HuH-7.5 (cell line): Measurements from ENCODE around the gene YKT6.

ENCODE experiments used
- DNase-seq: peaks from one replicate; pipeline ENCODE4 v3.0.0; 2011; ENCODE audit warnings: low spot score

YKT6 gene

DNA sequence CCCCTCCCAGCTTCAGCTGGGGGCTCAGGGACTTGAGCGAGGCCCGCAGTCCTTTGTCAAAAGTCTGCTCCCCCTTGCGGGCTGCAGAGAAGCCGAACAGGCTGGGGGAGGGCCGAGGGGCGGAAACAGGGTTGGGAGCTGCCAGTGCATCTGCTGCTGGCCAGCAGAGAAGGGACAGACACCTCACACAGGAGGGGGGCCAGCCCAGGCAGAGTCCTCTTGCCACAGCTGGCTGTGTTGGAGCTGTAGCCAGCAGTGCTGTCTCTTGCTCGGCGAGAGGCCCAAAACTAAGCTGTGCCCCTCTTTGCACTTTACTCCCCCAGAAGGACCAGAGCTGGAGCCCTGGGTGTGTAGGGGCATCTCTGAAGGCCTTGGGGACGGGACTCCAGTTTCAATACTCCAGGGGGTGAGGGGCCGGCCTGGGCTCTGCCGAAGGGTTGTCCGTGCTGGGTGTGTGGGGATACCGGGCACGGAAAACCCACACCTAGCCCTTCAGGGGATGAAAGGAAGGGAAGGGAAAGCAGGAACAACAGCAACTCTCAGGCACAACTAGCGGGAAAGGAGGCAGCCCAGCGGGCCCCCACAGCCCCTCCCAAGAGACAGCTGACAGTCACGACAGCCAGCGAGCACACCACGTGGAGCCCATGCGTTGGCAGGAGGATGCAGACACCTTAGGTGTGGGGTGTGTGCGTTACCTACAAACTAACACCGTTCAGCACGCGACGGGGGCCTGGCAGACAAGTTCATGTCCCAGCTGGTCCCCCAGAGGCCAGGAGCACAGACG is 17.8 kb downstream of the YKT6 start:
- DNase-seq = no peak

DNA sequence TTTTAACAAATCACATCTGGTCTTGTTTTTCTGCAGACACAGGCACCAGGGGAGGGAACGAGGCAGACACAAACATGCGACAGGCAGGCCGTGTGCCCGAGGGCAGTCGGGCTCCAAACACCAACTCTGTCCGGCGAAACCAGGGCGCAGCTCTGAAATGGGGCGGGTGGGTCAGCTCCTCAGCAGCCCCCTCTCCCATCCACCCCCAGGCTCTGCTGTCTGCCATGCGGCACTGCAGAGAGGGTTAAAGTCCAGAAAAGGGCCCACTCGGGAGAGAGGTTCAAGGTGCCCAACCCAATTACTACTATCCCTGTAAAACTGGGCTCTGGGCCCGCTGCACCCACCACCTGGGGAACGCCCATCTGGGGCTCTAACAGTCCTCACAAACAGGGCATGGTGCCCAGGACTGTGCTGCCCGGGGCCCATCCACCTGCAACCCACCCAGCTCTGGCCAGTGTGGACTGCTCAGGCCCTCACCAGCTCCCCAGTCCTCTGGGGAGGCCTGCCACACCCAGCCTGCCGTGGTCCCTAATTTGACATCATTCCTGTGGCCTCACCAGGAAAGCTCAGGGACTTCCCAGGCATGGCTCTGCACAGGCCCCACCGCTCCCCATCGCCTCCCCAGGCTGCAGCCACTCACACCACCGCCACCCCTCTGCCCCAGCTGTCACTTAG is 18.7 kb downstream of the YKT6 start:
- DNase-seq = no peak

DNA sequence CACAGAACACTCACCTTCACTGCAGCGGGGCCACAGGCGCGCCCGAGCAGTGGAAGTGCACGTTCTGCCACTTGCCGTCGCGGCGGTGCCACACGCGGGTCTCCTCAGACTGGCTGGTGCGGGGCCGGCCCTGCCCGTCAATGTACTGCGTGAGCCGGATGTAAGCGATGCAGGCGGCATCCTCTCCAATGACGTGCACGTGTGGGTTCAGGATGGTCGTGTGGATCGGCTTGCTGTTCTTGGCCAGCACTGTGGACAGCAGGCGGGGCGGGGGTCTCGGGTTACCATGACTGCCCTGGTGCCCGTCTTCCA is 19.2 kb downstream of the YKT6 start:
- no peak for DNase-seq

DNA sequence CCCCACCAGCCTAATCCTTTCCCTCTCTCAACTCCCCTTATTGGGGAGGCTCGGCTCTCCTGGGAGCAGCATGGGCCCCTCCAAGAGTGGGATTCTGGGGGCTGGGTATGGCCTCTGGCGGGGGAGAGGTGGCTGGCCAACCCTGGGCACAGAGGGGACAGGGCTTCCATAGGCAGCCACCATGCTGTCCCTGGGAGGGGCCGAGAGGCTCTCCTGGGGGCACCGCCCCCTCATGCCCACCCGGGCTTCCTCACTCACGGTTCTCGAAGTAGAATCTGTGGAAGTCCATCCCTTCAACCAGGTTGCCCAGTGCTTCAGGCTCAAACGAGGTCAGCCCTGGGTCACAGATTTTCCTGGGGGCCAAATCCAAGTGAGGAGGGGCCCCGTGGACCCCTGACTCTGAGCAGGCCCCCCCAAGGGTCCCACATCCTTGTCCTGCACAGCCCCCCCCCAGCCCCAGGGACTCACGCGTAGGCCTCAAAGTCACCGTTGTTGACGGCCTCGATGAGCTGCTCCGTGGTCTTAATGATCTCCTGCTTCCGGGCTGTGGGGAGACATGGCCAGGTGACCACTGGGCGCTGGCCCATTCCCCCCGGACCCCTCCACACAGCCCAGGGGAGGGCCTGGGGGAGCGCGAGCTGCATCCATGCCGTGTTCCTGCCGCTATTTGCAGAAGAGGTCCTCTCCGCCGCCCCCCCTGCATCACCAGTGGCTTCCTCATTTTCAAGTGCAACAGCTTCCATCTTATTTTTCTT is 19.8 kb downstream of the YKT6 start:
- no peak for DNase-seq

DNA sequence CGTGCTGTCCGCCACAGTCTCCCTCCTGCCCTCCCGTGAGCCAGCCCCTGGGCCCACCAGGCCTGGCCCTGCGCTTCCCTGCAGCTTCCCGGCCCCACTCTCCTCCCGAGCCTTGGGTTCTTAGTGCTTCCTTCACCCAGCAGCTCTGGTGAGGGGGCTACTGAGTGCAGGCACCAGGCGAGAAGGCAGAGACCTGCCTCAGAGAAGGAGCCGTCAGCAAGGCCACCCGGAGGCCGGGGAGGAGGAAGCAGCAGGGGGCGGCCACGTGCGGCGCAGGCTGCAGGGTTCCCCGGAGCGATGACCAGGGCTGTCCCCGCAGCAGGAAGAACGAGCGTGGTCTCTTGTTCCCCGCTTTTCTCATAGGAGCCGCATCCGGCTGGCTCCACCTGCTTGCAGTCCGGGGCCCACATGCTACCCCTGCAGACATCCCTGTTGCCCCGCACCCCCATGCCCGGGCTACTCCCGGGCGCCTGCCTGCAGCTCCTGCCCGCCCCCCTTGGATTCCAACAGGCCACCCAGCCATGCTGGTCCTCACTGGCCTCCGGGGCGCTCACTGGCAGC is 20.5 kb downstream of the YKT6 start:
- DNase-seq = peak; percentile 88

DNA sequence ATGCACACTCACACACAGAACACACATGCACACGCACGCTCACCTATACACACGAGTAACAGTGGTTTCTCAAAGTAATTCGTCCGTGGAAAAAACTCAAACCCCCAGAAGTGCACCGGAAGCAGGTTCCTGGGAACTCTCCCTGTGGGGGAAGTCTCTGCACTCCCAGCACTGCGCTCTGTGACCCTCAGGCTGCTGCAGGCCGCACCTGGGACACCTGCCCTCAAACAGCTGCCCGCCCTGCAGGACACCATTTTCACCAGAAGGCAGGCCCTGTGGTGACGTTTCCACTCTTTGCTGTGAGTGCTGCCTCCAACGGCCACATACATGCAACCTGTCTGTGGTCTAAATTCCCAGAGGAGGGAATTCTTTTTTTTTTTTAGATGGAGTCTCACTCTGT is 21.3 kb downstream of the YKT6 start:
- DNase-seq = no peak

DNA sequence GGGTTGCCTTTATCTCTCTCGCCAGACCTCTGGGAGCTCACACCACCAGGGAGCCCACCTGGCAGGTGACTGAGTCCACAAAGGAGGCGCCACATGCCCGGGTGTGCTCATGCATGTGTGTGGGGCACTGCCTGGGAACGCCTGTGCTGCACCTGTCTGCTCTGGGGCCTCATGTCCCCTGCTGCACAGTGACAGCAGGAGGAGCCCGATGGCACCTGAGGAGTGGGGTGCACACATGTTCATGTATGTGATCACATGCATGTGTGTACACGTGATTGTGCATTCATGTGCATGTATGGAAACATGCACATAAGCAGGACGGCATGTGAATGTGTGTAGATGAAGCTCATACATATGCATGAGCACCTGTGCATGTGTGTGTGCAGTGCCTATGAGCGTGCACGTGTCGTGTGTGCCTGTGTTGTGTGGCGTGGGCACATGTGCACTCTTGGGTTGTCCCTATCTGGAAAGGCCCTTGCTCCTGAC is 22.0 kb downstream of the YKT6 start:
- DNase-seq = no peak

DNA sequence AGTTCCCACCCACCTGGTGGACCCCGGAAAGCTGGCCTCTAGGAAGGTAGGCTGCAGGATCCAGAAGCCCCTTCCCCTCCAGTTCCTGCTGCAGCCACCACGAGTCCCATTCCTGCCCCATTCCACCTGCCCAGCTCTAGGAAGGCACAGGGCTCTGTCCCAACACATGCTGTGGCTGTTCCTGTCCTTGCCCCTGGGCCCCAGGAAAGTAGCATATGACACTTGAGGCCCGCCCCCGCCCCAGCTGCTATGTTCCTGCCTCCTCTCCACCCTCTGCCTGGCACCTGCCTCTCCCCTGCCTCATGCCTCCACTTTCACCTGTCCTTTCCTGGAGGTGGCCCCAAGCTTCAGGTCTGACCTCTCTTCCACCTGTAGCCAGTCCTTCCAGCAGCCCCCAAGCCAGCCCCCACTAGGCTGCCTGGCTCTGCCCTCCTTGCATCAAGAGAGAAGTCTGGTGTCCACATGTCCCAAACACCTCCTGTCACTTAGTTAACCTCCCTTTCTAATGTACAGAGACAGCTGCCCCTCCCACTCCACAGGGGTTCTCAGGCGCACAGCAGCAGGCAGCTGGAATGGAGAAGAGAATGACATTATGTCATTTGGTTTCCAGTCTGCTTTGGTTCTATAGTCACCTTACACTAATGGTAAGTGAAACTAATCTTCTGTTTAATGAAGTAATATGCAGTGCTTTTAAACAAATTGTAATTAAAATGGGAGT is 22.7 kb downstream of the YKT6 start:
- no peak for DNase-seq

DNA sequence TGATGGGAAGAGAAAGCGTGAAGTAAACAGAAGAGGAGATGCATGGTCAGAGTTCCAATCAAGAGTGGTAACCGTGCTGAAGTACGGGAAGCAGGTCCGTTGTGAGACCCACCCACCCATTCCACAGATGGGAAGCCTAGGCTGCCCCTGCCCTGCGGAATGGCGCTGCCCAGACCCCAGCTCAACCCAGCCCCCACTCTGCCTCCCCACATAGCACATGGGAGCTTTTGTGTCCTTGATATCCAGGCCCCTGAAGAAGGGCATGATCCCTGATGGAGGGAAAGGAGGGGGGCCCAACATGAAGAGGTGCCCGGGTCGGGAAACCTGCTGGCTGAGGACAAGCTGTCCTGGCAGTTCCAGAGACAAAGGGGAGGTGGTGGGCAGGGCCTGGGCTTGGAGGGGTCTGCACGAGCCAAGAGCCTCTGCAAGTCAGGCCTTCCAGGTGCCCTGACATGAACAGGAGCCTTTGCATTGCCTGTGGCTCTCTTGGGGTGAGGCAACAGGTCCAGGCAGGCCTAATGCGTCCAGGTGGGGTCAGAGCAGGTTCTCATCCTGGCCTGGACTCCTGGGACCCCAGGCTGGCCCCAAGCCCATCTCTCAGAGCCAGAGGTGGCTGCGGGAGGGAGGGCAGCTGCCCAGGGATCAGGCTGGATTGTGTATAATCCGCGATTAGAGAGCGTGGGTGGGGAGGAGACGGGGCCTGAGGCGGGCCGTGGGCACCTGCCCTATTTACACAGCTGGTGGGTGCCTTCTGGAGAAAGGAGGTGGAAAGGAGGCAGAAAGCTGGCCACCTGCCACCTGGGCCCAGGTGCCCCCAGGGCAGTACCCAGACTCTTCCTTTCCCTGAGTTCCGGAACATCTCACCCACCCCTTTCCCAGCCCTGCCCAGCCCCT is 23.5 kb downstream of the YKT6 start:
- no peak for DNase-seq

DNA sequence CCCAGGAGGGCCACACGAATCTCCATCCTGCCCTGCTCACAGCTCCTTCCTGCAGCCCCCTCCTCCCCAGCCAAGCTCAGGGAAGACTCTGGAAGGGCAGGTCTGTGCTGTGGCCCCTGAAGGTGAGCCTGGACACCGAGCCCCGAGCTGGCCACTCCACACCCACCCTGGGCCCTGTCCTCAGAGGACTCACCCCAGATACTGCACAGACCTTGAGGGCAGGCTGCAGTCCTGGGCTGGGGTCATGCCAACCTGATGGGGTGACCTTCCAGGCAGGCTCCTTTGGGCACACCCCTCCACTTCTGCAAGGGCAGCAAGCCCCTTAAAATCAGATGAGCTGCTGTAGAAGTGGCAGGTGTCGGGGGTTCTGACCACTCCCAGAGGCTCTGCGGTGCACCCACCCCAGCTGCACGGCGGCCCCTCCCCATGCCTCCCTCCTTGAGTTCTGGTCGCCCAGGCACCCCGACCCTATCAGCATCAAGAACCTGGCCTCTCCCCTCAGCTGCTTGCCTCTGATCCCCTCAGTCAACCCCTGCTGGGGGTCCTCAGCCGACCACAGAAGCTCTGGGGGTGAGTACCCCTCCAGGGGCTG is 24.3 kb downstream of the YKT6 start:
- no peak for DNase-seq

DNA sequence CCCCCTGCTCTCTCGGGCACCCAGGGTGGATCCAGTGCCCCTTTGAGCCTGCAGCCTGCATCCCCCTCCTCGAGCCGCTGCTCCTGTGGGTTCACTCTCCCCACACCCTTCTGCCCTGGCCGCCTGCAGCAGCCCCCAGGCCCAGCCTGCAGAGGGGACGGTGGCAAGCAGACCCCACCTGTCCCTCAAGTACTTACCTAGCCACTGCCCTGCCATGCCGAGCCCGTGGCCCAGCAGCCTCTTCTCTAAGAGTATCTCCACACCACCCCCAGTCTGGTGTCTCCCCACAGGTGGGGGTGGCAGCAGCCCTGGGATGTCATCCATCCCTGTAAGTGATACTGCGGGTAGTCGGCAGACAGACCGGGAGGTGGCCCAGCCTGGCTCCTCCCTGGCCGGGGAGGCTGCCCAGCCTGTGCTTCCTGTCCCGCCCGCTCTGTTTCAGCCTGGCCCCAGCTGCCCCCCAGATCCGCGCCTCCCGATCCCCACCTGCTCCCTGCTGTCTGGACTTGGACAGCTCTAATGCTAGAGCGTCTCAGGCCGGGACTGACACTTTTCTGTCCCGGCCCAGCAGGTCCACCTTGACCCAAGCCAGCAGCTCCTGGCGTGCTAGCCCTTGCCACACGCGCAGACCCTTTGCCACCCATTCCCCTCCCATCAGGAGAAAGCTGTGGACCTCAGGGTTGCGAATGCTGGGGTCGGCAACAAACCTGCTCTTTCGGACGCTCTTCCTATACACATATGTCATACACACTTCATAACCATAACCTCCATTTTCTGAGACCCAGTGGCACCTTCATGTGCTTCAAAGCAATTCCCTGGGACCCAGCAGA is 25.0 kb downstream of the YKT6 start:
- no peak for DNase-seq

DNA sequence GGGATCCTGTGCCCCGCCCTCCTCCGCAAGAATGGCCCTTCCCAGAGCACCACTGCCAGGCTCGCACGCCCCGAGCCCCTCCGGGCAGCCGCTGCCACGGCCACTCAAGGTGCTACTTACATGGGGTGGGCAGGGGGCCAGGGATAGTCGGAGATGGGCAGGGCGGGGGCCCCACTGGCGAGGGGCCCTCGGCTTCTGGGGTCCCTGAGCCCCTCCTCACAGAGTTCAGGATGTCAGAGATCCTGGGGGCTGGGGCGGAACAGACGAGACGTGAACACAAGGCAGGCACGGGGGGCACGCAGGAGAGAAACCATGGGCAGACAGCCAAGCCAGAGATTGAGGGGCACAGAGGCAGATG is 25.6 kb downstream of the YKT6 start:
- DNase-seq = no peak

DNA sequence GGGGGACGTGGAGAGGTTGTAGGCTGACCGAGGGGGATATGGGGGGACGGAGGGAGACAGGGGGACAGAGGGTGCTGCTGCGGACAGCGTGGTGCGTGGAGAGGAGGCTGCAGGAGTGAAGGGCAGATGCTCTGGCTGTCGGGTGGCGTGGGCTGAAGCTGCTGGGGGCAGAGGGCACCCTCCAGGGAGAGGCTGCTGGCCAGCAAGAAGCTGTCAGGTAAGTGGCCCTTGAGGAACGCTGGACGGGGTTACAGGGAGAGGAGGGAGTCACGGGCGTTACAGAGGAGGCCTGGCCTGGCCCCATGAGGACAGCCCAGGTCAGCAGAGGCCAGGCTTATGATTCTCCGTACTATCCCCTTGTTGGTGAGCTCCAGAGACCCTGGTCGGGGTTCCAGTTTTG is 27.1 kb downstream of the YKT6 start:
- DNase-seq = no peak

DNA sequence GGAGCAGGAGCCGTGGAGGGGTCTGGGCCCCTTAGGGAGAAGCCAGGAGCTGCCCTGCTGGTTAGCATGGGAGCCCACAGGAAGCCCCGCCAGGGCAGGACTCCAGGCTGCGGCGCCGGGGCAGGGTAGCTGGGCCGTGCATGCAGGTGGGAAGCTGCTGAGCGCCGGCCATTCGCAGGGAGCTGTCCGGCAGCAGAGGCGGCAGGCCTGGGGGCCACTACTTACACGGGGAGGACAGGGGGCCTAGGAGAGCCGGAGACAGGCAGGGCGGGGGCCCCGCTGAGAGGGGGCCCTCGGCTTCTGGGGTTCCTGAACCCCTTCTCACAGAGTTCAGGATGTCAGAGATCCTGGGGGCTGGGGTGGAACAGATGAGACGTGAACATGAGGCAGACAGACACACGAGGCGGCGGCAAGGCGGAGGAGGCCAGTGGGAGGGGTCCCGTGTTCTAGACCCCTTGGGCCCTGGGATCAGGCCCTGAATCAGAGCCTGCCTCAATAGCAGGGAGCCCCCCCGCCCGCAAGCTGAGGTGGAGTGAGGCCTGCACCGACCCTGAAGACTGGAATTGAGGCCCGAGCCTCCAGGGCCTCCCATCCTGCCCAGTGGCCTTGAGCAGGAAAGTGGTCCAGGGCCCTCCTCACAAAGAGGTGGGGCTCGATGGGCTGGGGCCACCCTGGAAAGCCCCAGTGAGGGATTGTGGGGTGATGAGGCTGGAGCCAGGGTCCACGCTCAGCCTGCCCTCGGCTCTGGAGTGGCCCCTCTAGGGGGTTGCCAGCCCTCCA is 28.0 kb downstream of the YKT6 start:
- DNase-seq = no peak

DNA sequence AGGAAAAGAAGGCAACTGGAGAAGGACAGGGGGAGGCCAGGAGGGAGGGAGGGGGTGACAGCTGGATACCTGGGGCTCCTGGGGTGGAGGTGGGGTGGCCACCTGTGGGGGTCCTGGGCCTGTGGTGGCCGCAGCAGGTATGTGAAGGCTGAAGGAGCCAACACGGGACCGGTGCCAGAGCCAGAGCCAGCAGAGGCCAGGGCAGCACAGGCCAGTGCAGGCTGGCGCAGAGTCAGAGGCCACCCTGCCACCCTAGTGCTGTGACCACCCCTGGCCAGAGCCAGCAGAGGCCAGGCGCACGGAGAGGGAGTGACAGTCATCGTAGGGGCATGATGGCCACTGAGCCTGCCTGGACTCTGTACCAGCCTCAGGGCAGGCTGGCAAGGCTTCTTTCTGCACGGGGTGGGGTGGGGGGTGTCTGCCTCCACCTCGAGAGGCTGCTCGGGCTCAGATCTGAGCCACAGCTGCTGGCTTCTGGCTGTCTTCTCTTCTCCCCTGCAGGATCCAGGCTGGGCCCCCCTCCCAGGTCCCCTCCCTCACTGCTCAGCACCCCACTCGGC is 28.8 kb downstream of the YKT6 start:
- no peak for DNase-seq

DNA sequence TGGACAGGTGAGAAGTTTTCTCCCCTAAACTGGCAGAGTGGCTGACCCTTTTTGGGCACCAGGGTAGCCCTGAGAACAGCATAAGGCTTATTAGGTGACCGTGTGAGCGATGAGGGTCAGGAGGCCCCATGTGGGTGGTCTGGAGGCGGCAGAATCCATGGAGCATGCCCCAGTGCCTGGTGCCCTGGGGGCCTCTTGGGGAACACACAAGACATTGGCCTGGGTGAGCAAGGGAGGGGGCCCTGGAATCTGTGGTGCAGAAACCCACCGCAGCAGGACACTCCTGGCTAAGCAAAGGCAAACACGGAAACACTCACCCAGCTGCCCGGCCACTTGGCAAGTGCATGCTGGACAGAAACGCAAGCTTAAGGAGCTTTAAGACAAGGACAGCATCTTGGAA is 29.5 kb downstream of the YKT6 start:
- no peak for DNase-seq

DNA sequence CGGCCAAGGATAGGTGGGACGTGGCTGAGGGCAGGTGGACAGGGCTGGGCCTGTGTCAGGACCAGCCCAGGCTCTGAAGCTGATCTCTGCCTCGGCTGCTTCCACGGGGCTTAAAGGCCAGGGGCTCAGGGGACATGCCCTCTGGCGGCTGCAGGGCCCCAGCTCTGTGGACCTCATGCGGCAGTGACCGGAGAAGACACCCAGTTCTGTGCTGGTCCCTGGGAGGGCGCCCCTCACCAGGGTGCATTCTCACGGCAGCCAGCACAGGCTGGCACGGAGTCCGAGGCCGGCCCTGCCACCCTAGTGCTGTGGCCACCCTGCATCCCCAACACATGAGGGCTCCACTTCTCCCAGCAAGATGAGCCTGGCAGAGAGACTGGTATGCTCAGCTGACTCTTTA is 30.3 kb downstream of the YKT6 start:
- DNase-seq = no peak

DNA sequence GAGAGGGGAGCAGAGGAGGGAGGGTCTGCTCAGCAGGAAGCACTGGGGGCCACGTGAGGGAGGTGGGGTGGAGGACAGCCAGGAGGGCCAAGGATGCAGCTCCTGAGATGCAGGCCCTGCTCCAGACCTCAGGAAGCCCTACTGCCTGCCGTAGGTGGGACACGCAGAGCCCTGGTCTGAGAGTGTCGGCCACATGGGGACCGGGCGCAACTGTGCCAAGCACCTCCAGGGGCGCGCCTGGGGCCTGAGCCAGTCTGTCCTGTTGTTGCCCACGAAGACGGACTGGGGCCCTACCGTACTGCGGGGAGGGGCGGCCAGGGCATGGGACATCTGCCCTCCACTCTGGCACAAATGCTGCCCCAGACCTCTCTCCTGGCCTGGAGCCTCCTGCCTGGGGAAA is 31.6 kb downstream of the YKT6 start:
- DNase-seq = no peak
